HepG2 (cell line): Measurements from ENCODE around the gene TAS1R3. TPM values are rescaled to one million over a fixed set of nuclear protein-coding genes. Genes with fewer than 3 reads are reported as not detected.
A peak's percentile ranks its signal among the peaks of the same experiment; 100 is the strongest.

Experiments
- ARNTL ChIP-seq: sonication (generic); formaldehyde crosslinking; IDR thresholded peaks from 2 replicates; pipeline ENCODE4 v1.4.0; 2020; ENCODE audit warnings: mild to moderate bottlenecking, missing genetic modification reagents
- ELF3 ChIP-seq: IDR thresholded peaks from 2 replicates; pipeline ENCODE4 v1.6.1; 2016; ENCODE audit warnings: missing genetic modification reagents, missing compliant biosample characterization
- GPN1 ChIP-seq: sonication (generic); formaldehyde crosslinking; IDR thresholded peaks from 2 replicates; pipeline ENCODE4 v1.5.1; 2020; ENCODE audit warnings: missing genetic modification reagents, borderline replicate concordance
- HNRNPH1 ChIP-seq: fragments of 200-400 bp; formaldehyde crosslinking; optimal IDR thresholded peaks from 2 replicates; pipeline ENCODE3; 2017; ENCODE audit warnings: mild to moderate bottlenecking, low read depth, low read length
- MAX ChIP-seq: IDR thresholded peaks from 2 replicates; pipeline ENCODE4 v1.6.1; 2012; ENCODE audit warnings: inconsistent platforms
- MZF1 ChIP-seq: sonication (generic); formaldehyde crosslinking; IDR thresholded peaks from 2 replicates; pipeline ENCODE4 v1.8.1; 2023; ENCODE audit warnings: mild to moderate bottlenecking, missing genetic modification reagents, borderline replicate concordance
- NFKBIZ ChIP-seq: IDR thresholded peaks from 2 replicates; pipeline ENCODE4 v1.6.1; 2018; ENCODE audit warnings: missing genetic modification reagents, missing compliant biosample characterization
- TEAD2 ChIP-seq: sonication (generic); formaldehyde crosslinking; IDR thresholded peaks from 2 replicates; pipeline ENCODE4 v1.9.0; 2021; ENCODE audit warnings: missing genetic modification reagents
- THYN1 ChIP-seq: sonication (generic); formaldehyde crosslinking; IDR thresholded peaks from 2 replicates; pipeline ENCODE4 v1.8.1; 2023; ENCODE audit warnings: low read depth, mild to moderate bottlenecking, moderate library complexity, missing genetic modification reagents, borderline replicate concordance
- ZNF264 ChIP-seq: sonication (generic); formaldehyde crosslinking; IDR thresholded peaks from 2 replicates; pipeline ENCODE4 v1.4.0; 2020; ENCODE audit warnings: missing genetic modification reagents
- ZNF333 ChIP-seq: sonication (generic); formaldehyde crosslinking; IDR thresholded peaks from 2 replicates; pipeline ENCODE4 v1.4.0; 2020; ENCODE audit warnings: mild to moderate bottlenecking, missing genetic modification reagents, borderline replicate concordance
- ZNF382 ChIP-seq: sonication (generic); formaldehyde crosslinking; IDR thresholded peaks from 2 replicates; pipeline ENCODE4 v1.5.0; 2020; ENCODE audit warnings: missing genetic modification reagents, mild to moderate bottlenecking, borderline replicate concordance
- ZNF609 ChIP-seq: sonication (generic); formaldehyde crosslinking; IDR thresholded peaks from 2 replicates; pipeline ENCODE4 v1.4.0; 2020; ENCODE audit warnings: mild to moderate bottlenecking, missing genetic modification reagents, borderline replicate concordance
- ZNF644 ChIP-seq: IDR thresholded peaks from 2 replicates; pipeline ENCODE4 v1.6.1; 2016; ENCODE audit warnings: low read depth
- ZNF687 ChIP-seq: sonication (generic); formaldehyde crosslinking; IDR thresholded peaks from 2 replicates; pipeline ENCODE4 v1.5.1; 2020; ENCODE audit warnings: mild to moderate bottlenecking, missing genetic modification reagents, moderate library complexity
- ZNF850 ChIP-seq: sonication (generic); formaldehyde crosslinking; conservative IDR thresholded peaks from 2 replicates; pipeline ENCODE4 v1.9.0; 2021; ENCODE audit warnings: mild to moderate bottlenecking, missing genetic modification reagents
- polyA plus RNA-seq, 8 experiments: library from polyadenylated mRNA; depleted of rRNA in 3 of 8; stranded (reverse) in 7 of 8; unstranded in 1 of 8; fragments of >200 nt; fragmentation: Illumina TruSeq in 4 of 8; extraction: Trizol in 4 of 8; gene quantifications; 2 replicates each; pipeline versions ENCODE4 v1.2.1 to v1.2.3, GENCODE V29; 2011 to 2016; ENCODE audit warnings: low read depth in 4 of 8, missing spikeins in 1 of 8, mixed read lengths in 1 of 8; ENCODE audit not compliant: insufficient read depth in 1 of 8
- total RNA-seq, 5 experiments: library from RNA; depleted of rRNA; stranded (reverse); fragments of >200 nt; fragmentation: Illumina TruSeq; extraction: Trizol; gene quantifications; 2 replicates each; pipeline ENCODE4 v1.2.3, GENCODE V29; 2016; ENCODE audit warnings: low read depth in 1 of 5
- TF ChIP-seq, protein P1 (sequence below): IDR thresholded peaks from 2 replicates; pipeline ENCODE4 v1.6.1; 2016; ENCODE audit warnings: mild to moderate bottlenecking

Gene TAS1R3
- total and polyA plus RNA-seq, 2 of the 13 experiments (the other 11 are each of a cell fraction or from before 2014, with no cell fraction given), result 0.13 to 0.15 TPM

GRCh38 chr1:1291548-1292441, 39.3 kb upstream of the TAS1R3 start (continued):
- TF ChIP-seq MAX (no peak), ZNF850 (no peak), NFKBIZ (CRISPR knock-in tag) (no peak), ZNF687 (CRISPR knock-in tag) (peak; percentile 63), HNRNPH1 (no peak), THYN1 (no peak), ZNF382 (no peak), MZF1 (CRISPR knock-in tag) (no peak), ZNF264 (CRISPR knock-in tag) (no peak), GPN1 (no peak; the same call in 1 of the 2 replicates), ZNF333 (CRISPR knock-in tag) (no peak), ZNF609 (CRISPR knock-in tag) (no peak), ZNF644 (no peak), ARNTL (CRISPR knock-in tag) (no peak), ELF3 (CRISPR knock-in tag) (no peak), TEAD2 (CRISPR knock-in tag) (no peak)
- TF ChIP-seq, protein P1, sequence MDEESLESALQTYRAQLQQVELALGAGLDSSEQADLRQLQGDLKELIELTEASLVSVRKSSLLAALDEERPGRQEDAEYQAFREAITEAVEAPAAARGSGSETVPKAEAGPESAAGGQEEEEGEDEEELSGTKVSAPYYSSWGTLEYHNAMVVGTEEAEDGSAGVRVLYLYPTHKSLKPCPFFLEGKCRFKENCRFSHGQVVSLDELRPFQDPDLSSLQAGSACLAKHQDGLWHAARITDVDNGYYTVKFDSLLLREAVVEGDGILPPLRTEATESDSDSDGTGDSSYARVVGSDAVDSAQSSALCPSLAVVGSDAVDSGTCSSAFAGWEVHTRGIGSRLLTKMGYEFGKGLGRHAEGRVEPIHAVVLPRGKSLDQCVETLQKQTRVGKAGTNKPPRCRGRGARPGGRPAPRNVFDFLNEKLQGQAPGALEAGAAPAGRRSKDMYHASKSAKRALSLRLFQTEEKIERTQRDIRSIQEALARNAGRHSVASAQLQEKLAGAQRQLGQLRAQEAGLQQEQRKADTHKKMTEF, result no peak
